HG03558 (cell line): Measurements from ENCODE around the gene TTLL5.
"Not testable (repeated sequence)": the region's sequence is repeated elsewhere in the genome, so short reads cannot be mapped to it uniquely, and the experiment has no call there.

Experiments
- ATAC-seq: cut with Tn5 transposase; IDR thresholded peaks from one replicate; pipeline ENCODE4 v1.9.1; 2021; ENCODE audit warnings: moderate number of reproducible peaks; ENCODE audit not compliant: unreplicated experiment; ENCODE audit errors: extremely low read depth

Gene TTLL5

GRCh38 chr14:75825147-75825592, 164.1 kb downstream of the TTLL5 start:
- no peak for ATAC-seq

GRCh38 chr14:75826599-75826998, 165.6 kb downstream of the TTLL5 start:
- ATAC-seq: no peak

GRCh38 chr14:75827331-75827730, 166.3 kb downstream of the TTLL5 start:
- no peak for ATAC-seq

- ATAC-seq: no peak
These were observed 168.3 kb downstream of the TTLL5 start for GRCh38 chr14:75829316-75829715.

- no peak for ATAC-seq
These were observed 170.4 kb downstream of the TTLL5 start for GRCh38 chr14:75831455-75831854.

- ATAC-seq: no peak
These were observed 170.9 kb downstream of the TTLL5 start for GRCh38 chr14:75831952-75832351.

GRCh38 chr14:75832621-75833297, 171.7 kb downstream of the TTLL5 start:
- ATAC-seq: no peak

GRCh38 chr14:75833326-75834020, 172.4 kb downstream of the TTLL5 start:
- no peak for ATAC-seq

GRCh38 chr14:75835156-75835725, 174.2 kb downstream of the TTLL5 start:
- no peak for ATAC-seq

- ATAC-seq: no peak
These were observed 174.7 kb downstream of the TTLL5 start for GRCh38 chr14:75835737-75836136.

GRCh38 chr14:75837151-75837787, 176.2 kb downstream of the TTLL5 start:
- no peak for ATAC-seq

- ATAC-seq: no peak
These were observed 179.9 kb downstream of the TTLL5 start for GRCh38 chr14:75840911-75841310.

GRCh38 chr14:75842551-75842950, 181.5 kb downstream of the TTLL5 start:
- ATAC-seq: no peak

GRCh38 chr14:75844486-75844885, 183.4 kb downstream of the TTLL5 start:
- no peak for ATAC-seq

GRCh38 chr14:75845136-75845804, 184.2 kb downstream of the TTLL5 start:
- no peak for ATAC-seq

GRCh38 chr14:75846694-75847093, 185.6 kb downstream of the TTLL5 start:
- ATAC-seq: not testable (repeated sequence)

- no peak for ATAC-seq
These were observed 186.5 kb downstream of the TTLL5 start for GRCh38 chr14:75847584-75847983.

- no peak for ATAC-seq
These were observed 187.3 kb downstream of the TTLL5 start for GRCh38 chr14:75848167-75848913.

- ATAC-seq: no peak
These were observed 188.4 kb downstream of the TTLL5 start for GRCh38 chr14:75849300-75849895.

GRCh38 chr14:75851574-75851866, 190.5 kb downstream of the TTLL5 start:
- no peak for ATAC-seq
